Endothelial cell of umbilical vein (primary cell): ENCODE results near the gene NFATC1.

Experiments
- EZH2 ChIP-seq: IDR thresholded peaks from 2 replicates; pipeline ENCODE4 v1.6.1; 2012; ENCODE audit warnings: borderline replicate concordance, low read depth, mild to moderate bottlenecking, moderate library complexity, low read length, inconsistent platforms; ENCODE audit not compliant: severe bottlenecking
- FOS ChIP-seq: IDR thresholded peaks from 2 replicates; pipeline ENCODE4 v1.6.1; 2011; ENCODE audit warnings: mild to moderate bottlenecking, low read length, moderate library complexity, borderline replicate concordance; ENCODE audit not compliant: insufficient read depth
- POLR2A ChIP-seq: IDR thresholded peaks from 2 replicates; pipeline ENCODE4 v1.6.1; 2012; ENCODE audit warnings: low read depth, mild to moderate bottlenecking, control low read depth, low read length
- POLR2AphosphoS5 ChIP-seq: IDR thresholded peaks from 2 replicates; pipeline ENCODE4 v1.6.1; 2012; ENCODE audit warnings: low read depth, mild to moderate bottlenecking, control low read depth, low read length, moderate library complexity; ENCODE audit not compliant: insufficient read depth
- TF ChIP-seq, protein P1 (sequence below), 2 donors: IDR thresholded peaks; 1 replicate in 1 of 2; 2 replicates in 1 of 2; pipeline ENCODE4 v1.5.1; 2011; ENCODE audit warnings: low read length in 2 of 2, mild to moderate bottlenecking in 2 of 2, moderate library complexity in 2 of 2, control low read depth in 1 of 2, inconsistent platforms in 1 of 2, low read depth in 1 of 2; ENCODE audit not compliant: insufficient read depth in 1 of 2; ENCODE audit errors: extremely low read depth in 1 of 2

DNA sequence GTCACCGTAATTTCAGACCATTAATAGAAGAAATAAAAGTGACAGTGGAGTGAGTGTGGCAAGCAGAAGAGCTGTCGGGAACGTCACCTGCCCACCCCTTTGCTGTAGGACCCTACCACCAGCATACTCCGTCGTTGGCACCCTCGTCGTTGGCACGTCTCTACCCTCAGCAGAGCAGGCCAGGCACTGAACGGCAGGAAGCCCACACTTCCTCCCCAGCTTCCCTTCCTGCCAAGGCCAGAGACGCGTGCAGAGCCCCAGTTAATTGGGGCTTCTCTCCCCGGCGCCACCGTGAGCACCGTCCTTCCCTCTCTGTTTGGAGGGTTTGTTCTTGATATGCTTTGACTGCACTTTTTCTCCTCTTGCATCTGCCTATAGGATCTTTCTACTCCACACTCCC lies 27.0 kb upstream of the NFATC1 start:
- TF ChIP-seq, protein P1, sequence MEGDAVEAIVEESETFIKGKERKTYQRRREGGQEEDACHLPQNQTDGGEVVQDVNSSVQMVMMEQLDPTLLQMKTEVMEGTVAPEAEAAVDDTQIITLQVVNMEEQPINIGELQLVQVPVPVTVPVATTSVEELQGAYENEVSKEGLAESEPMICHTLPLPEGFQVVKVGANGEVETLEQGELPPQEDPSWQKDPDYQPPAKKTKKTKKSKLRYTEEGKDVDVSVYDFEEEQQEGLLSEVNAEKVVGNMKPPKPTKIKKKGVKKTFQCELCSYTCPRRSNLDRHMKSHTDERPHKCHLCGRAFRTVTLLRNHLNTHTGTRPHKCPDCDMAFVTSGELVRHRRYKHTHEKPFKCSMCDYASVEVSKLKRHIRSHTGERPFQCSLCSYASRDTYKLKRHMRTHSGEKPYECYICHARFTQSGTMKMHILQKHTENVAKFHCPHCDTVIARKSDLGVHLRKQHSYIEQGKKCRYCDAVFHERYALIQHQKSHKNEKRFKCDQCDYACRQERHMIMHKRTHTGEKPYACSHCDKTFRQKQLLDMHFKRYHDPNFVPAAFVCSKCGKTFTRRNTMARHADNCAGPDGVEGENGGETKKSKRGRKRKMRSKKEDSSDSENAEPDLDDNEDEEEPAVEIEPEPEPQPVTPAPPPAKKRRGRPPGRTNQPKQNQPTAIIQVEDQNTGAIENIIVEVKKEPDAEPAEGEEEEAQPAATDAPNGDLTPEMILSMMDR (IDR thresholded peaks at IDR 0.05; ENCODE audit: extremely low read depth in 1 of 2, insufficient read depth in 1 of 2, low read depth in 1 of 2, low read length in 2 of 2) = no peak
- TF ChIP-seq POLR2AphosphoS5 (peak; percentile 15), FOS (no peak), POLR2A (no peak), EZH2 (no peak)
